ENCODE measurements around the gene MOCS3.

DNA sequence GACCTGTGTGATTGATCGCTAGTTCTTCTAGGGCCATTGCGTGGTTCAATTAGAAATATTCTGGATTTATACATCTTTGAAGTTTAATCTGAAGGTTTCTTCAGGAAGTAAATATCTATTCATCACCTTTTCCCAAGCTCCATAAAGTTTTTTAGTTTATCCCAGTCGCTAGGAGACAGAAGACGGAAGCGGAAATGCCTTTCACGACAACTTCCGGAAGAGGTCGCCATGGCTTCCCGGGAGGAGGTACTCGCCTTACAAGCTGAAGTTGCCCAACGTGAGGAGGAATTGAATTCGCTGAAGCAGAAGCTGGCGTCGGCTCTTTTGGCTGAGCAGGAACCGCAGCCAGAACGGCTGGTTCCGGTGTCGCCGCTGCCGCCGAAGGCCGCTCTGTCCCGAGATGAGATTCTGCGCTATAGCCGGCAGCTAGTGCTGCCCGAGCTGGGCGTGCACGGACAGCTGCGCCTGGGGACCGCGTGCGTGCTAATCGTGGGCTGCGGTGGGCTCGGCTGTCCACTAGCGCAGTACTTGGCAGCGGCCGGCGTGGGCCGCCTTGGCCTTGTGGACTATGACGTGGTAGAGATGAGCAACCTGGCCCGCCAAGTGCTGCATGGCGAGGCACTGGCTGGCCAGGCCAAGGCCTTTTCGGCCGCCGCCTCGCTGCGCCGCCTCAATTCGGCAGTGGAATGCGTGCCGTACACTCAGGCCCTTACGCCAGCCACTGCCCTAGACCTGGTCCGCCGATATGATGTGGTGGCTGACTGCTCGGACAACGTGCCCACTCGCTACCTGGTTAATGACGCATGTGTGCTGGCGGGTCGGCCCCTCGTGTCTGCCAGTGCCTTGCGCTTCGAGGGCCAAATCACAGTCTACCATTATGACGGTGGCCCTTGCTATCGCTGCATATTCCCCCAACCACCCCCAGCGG lies at the start of gene MOCS3:
- TF ChIP-seq, protein P1, sequence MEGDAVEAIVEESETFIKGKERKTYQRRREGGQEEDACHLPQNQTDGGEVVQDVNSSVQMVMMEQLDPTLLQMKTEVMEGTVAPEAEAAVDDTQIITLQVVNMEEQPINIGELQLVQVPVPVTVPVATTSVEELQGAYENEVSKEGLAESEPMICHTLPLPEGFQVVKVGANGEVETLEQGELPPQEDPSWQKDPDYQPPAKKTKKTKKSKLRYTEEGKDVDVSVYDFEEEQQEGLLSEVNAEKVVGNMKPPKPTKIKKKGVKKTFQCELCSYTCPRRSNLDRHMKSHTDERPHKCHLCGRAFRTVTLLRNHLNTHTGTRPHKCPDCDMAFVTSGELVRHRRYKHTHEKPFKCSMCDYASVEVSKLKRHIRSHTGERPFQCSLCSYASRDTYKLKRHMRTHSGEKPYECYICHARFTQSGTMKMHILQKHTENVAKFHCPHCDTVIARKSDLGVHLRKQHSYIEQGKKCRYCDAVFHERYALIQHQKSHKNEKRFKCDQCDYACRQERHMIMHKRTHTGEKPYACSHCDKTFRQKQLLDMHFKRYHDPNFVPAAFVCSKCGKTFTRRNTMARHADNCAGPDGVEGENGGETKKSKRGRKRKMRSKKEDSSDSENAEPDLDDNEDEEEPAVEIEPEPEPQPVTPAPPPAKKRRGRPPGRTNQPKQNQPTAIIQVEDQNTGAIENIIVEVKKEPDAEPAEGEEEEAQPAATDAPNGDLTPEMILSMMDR (conservative IDR thresholded peaks at IDR 0.05), result no peak
- TF ChIP-seq ZFX (IDR thresholded peaks at IDR 0.05), result peak; percentile 69; the same call in 1 of the 2 replicates
